ENCODE results near the gene TAB2. TPM values are rescaled to one million over a fixed set of nuclear protein-coding genes. Genes with fewer than 3 reads are reported as not detected.

TAB2 gene
- total RNA-seq, 1 experiment from 2014 or later = 12.4 TPM

DNA sequence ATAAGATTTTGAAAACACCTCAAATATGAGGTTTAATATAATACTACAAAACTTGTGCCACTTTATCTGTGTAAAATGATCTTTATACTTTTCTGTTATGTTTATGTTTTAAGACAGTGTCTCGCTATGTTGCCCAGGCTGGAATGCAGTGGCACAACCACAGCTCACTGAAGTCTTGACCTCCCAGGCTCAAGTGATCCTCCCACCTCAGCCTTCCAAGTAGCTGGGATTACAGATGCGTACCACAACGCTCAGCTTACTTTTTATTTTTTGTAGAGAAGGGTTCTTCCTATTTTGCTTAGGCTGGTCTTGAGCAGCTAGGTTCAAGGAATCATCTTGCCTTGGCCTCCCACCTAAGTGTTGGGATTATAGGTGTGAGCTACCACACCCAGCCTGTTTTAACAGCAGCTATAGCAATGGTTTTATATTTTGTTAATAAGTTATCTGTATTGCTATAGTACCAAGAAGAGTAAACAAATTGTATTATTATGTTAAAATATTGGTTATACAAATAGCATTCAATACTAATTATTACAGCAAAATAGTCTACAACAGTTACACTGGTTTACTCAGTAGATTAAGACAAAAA lies 8.2 kb downstream of the TAB2 start:
- no peak for DNase-seq (ENCODE audit: low read depth, low spot score)
- in situ Hi-C loops (cut with HindIII; ENCODE audit: low pct_unique_long_range_greater_than_20kb, low sequenced_read_pairs) = no loop called here

DNA sequence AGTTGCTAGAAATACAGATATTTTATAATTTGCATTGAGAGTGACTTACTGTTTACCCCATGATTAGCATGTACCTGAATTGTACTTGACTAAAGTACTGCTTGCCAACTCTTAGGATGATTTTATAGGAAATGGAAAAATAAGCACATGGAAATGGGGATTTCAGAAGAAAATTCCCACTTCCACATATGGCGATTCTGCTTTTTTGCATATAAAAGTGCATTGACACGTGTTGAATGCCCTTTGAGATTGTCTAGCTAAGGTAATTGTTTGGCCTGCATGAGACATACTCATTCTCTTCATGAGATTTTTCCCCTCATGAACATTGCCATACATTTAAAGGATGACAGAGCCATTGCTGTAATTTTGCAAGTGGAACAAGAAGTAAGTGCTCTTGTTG lies 10.1 kb downstream of the TAB2 start:
- in situ Hi-C loops (cut with HindIII; ENCODE audit: low pct_unique_long_range_greater_than_20kb, low sequenced_read_pairs) = no loop called here
- no peak for DNase-seq (ENCODE audit: low read depth, low spot score)

DNA sequence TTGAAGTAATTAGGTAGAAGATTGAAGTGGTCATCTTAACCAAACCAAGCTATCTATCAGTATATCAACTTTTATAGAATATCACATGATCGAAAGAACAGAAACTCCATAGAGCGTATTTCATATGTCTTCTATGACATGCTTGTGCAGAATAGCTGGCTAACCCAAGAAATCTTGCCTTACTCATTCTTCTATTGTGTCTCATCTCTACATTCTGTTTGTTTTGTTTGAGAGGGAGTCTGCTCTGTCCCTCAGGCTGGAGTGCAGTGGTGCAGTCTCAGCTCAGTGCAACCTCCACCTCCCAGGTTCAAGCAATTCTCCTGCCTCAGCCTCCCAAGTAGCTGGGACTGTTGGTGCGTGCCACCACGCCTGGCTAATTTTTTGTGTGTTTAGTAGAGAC lies 10.6 kb downstream of the TAB2 start:
- in situ Hi-C loops (cut with HindIII; ENCODE audit: low pct_unique_long_range_greater_than_20kb, low sequenced_read_pairs) = no loop called here
- DNase-seq (ENCODE audit: low read depth, low spot score) = no peak

GRCh38 chr6:149329529-149329928 lies 12.0 kb downstream of the TAB2 start:
- in situ Hi-C loops (cut with HindIII; ENCODE audit: low pct_unique_long_range_greater_than_20kb, low sequenced_read_pairs) = no loop called here

DNA sequence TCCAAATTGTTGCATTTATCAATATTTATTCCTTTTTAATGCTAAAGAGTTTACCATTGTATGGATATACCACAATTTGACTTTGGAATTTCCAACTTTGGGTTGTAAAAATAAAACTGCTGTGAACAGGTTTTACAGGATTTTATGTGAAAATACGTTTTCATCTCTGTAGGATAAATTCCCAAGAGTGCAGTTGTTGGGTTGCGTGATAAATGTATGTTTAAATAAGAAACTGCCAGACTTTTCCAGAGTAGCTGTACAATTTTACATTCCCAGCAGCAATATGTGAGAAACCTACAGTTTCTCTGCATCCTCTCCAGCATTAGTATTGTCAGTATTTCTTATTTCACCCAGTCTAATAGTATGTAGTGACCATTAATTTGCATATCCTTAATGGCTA lies 12.6 kb downstream of the TAB2 start:
- in situ Hi-C loops (cut with HindIII; ENCODE audit: low pct_unique_long_range_greater_than_20kb, low sequenced_read_pairs) = no loop called here
- DNase-seq (ENCODE audit: low read depth, low spot score) = no peak

More at GRCh38 chr6:149329529-149329928, 12.0 kb downstream of the TAB2 start:
- no peak for DNase-seq (ENCODE audit: low read depth, low spot score)

GRCh38 chr6:149331043-149331807 lies 13.7 kb downstream of the TAB2 start:
- in situ Hi-C loops (cut with HindIII; ENCODE audit: low pct_unique_long_range_greater_than_20kb, low sequenced_read_pairs) = no loop called here
- DNase-seq (ENCODE audit: low read depth, low spot score) = no peak

GRCh38 chr6:149331871-149332270 lies 14.4 kb downstream of the TAB2 start:
- in situ Hi-C loops (cut with HindIII; ENCODE audit: low pct_unique_long_range_greater_than_20kb, low sequenced_read_pairs) = no loop called here
- no peak for DNase-seq (ENCODE audit: low read depth, low spot score)

GRCh38 chr6:149332602-149333265 lies 15.2 kb downstream of the TAB2 start:
- in situ Hi-C loops (cut with HindIII; ENCODE audit: low pct_unique_long_range_greater_than_20kb, low sequenced_read_pairs) = no loop called here

GRCh38 chr6:149333266-149333620 lies 15.7 kb downstream of the TAB2 start:
- in situ Hi-C loops (cut with HindIII; ENCODE audit: low pct_unique_long_range_greater_than_20kb, low sequenced_read_pairs) = no loop called here
- DNase-seq (ENCODE audit: low read depth, low spot score) = no peak

More at GRCh38 chr6:149332602-149333265, 15.2 kb downstream of the TAB2 start:
- no peak for DNase-seq (ENCODE audit: low read depth, low spot score)

- DNase-seq (ENCODE audit: low read depth, low spot score) = no peak
- in situ Hi-C loops (cut with HindIII; ENCODE audit: low pct_unique_long_range_greater_than_20kb, low sequenced_read_pairs) = no loop called here
Observed at GRCh38 chr6:149334201-149334600, 16.7 kb downstream of the TAB2 start.

DNA sequence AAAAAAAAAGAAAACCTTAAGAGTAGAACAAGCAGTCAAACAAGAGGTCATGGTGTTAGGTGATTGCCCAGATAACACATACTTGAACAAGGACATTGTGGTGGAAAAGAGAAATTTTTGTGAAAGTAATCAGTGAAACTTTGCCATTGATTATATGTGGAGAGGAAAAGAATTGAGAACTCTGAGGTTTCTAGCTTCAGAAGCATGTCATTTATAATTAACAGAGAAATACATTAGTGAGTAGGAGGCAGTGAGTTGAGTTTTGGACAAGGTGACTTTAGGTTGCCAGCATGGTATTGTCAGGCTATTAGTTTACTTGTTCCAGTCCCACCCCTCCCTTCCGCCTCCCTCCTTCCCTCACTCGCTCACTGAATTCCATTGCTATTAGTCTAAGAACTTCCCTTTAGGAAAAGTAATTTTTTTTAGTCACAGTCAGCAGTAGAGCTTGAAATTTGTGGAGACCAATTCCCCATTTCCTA lies 17.2 kb downstream of the TAB2 start:
- in situ Hi-C loops (cut with HindIII; ENCODE audit: low pct_unique_long_range_greater_than_20kb, low sequenced_read_pairs) = no loop called here
- DNase-seq (ENCODE audit: low read depth, low spot score) = no peak

GRCh38 chr6:149335924-149336608 lies 18.6 kb downstream of the TAB2 start:
- in situ Hi-C loops (cut with HindIII; ENCODE audit: low pct_unique_long_range_greater_than_20kb, low sequenced_read_pairs) = no loop called here
- no peak for DNase-seq (ENCODE audit: low read depth, low spot score)

DNA sequence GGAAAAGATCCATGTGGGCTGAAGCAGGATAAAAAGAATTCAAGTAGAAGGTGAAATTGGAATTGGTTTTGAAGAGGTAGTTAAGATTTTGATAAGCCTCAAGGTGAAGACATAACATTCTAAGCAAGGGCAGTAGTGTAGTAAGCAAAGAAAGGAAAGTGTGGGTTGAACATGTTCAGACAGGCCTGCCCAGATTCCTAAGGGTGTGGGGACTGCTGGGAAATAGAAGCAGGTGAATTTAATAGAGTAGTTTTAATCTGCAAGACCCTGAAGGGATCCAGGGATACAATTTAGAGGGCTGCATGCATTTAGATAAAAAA lies 19.1 kb downstream of the TAB2 start:
- DNase-seq (ENCODE audit: low read depth, low spot score) = no peak
- in situ Hi-C loops (cut with HindIII; ENCODE audit: low pct_unique_long_range_greater_than_20kb, low sequenced_read_pairs) = no loop called here

- DNase-seq (ENCODE audit: low read depth, low spot score) = no peak
- in situ Hi-C loops (cut with HindIII; ENCODE audit: low pct_unique_long_range_greater_than_20kb, low sequenced_read_pairs) = no loop called here
Observed at GRCh38 chr6:149337320-149337719, 19.8 kb downstream of the TAB2 start.

DNA sequence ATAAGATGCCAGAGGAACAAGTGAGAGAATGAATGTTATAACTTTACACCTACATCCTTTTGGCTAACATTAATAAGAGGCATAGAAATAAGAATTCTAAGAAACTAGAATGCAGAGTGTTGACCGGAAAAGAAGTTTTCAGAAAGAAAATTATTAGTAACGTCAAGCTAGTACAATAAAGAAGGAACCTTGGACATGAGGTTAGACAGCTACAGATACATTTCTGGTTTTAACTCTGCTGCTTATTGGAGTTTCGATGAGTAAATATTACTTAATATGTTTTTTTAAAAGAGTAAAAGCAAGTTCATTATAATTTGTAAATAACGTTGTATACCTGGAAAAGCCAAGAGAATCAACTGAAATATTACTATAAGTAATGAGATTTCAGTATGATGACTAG lies 22.7 kb downstream of the TAB2 start:
- no peak for DNase-seq (ENCODE audit: low read depth, low spot score)
- in situ Hi-C loops (cut with HindIII; ENCODE audit: low pct_unique_long_range_greater_than_20kb, low sequenced_read_pairs) = no loop called here

DNA sequence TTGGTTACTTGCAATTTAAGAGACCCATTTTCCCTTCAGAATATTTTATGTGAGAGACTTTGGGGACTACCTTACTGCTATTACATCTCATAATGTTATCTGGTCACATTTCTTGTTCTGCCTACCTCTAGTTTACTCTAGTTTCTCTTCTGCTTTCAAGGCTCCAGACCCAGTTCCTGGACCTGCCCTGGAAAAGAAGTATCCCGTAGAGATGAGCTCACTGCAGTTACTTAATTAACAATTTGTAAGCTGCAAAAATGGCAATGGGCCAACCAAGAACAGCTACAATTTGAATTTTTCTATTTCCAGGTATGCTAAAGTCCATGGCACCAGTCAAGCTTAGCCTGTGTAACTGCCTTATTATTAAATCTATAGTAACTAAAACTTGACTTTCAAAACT lies 25.0 kb downstream of the TAB2 start:
- in situ Hi-C loops (cut with HindIII; ENCODE audit: low pct_unique_long_range_greater_than_20kb, low sequenced_read_pairs) = no loop called here
- no peak for DNase-seq (ENCODE audit: low read depth, low spot score)

DNA sequence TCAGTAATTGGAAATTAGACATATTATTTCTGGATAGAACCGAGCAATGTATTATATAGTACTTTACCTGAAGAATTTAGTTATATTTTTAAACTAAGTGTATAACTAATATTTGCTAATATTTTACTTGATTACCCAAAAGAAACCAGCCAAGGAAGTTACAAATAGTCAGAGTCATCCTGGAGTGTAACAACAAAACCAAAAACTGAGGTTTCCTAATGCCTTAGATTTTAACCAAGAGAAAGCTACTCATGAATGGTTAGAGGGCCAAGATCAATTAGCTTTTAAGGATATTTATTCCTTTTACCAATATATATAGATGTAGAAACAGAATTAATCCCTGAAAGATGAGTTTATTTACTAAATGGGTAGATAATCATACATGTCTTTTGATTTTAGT lies 26.0 kb downstream of the TAB2 start:
- in situ Hi-C loops (cut with HindIII; ENCODE audit: low pct_unique_long_range_greater_than_20kb, low sequenced_read_pairs) = no loop called here

GRCh38 chr6:149346078-149346477 lies 28.6 kb downstream of the TAB2 start:
- no peak for DNase-seq (ENCODE audit: low read depth, low spot score)
- in situ Hi-C loops (cut with HindIII; ENCODE audit: low pct_unique_long_range_greater_than_20kb, low sequenced_read_pairs) = no loop called here

More for the DNA sequence above, 26.0 kb downstream of the TAB2 start:
- DNase-seq (ENCODE audit: low read depth, low spot score) = no peak
